ENCODE results near the gene MYO6.

GRCh38 chr6:75748003-75748742 is 866 bp upstream of the MYO6 start:
- TF ChIP-seq, protein P1, sequence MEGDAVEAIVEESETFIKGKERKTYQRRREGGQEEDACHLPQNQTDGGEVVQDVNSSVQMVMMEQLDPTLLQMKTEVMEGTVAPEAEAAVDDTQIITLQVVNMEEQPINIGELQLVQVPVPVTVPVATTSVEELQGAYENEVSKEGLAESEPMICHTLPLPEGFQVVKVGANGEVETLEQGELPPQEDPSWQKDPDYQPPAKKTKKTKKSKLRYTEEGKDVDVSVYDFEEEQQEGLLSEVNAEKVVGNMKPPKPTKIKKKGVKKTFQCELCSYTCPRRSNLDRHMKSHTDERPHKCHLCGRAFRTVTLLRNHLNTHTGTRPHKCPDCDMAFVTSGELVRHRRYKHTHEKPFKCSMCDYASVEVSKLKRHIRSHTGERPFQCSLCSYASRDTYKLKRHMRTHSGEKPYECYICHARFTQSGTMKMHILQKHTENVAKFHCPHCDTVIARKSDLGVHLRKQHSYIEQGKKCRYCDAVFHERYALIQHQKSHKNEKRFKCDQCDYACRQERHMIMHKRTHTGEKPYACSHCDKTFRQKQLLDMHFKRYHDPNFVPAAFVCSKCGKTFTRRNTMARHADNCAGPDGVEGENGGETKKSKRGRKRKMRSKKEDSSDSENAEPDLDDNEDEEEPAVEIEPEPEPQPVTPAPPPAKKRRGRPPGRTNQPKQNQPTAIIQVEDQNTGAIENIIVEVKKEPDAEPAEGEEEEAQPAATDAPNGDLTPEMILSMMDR (IDR thresholded peaks at IDR 0.05; ENCODE audit: poor library complexity): no peak
- no peak for TF ChIP-seq EZH2 (IDR thresholded peaks at IDR 0.05; ENCODE audit: borderline replicate concordance)
